K562 (cell line): ENCODE data around the gene KAT7. TPM values are rescaled to one million over a fixed set of nuclear protein-coding genes. Genes with fewer than 3 reads are reported as not detected.

Experiments used
- BACH1 ChIP-seq: fragments of 200-800 bp; sonication (Bioruptor generic); IDR thresholded peaks from 2 replicates; pipeline ENCODE4 v1.6.1; 2016; ENCODE audit warnings: missing genetic modification characterization, missing compliant biosample characterization
- CBFB ChIP-seq: sonication (generic); formaldehyde crosslinking; IDR thresholded peaks from 2 replicates; pipeline ENCODE4 v1.4.0; 2020; ENCODE audit warnings: mild to moderate bottlenecking, missing genetic modification reagents
- CCNT2 ChIP-seq: IDR thresholded peaks from 2 replicates; pipeline ENCODE4 v1.6.1; 2011; ENCODE audit warnings: borderline replicate concordance, low read depth, mild to moderate bottlenecking, moderate library complexity, mixed read lengths, low read length; ENCODE audit not compliant: insufficient read length; ENCODE audit errors: extremely low read depth
- EGR1 ChIP-seq: fragments of 450-650 bp; conservative IDR thresholded peaks from 2 replicates; pipeline ENCODE4 v1.6.1; 2017; ENCODE audit warnings: mild to moderate bottlenecking
- ELF2 ChIP-seq: fragments of 250-450 bp; sonication (Bioruptor Pico); IDR thresholded peaks from 2 replicates; pipeline ENCODE4 v1.5.0; 2021; ENCODE audit warnings: mild to moderate bottlenecking
- HOMEZ ChIP-seq: fragments of 250-450 bp; sonication (Bioruptor Pico); IDR thresholded peaks from 2 replicates; pipeline ENCODE4 v1.4.0; 2020; ENCODE audit warnings: mild to moderate bottlenecking, moderate library complexity
- MEIS2 ChIP-seq: fragments of 450-650 bp; IDR thresholded peaks from 2 replicates; pipeline ENCODE4 v1.6.1; 2014; ENCODE audit warnings: mild to moderate bottlenecking; ENCODE audit not compliant: partially characterized antibody
- NR0B1 ChIP-seq: fragments of 450-650 bp; IDR thresholded peaks from one replicate; pipeline ENCODE4 v1.6.1; 2018; ENCODE audit warnings: mild to moderate bottlenecking, moderate library complexity; ENCODE audit not compliant: partially characterized antibody
- PTRF ChIP-seq: fragments of 450-650 bp; IDR thresholded peaks from 2 replicates; pipeline ENCODE4 v1.6.1; 2016; ENCODE audit warnings: mild to moderate bottlenecking, missing genetic modification characterization, missing compliant biosample characterization
- SMARCE1 ChIP-seq: fragments of 450-650 bp; IDR thresholded peaks from 2 replicates; pipeline ENCODE4 v1.7.1; 2016; ENCODE audit warnings: mild to moderate bottlenecking
- TAF15 ChIP-seq: fragments of 200-400 bp; formaldehyde crosslinking; IDR thresholded peaks from 2 replicates; pipeline ENCODE4 v1.6.1; 2017; ENCODE audit warnings: mild to moderate bottlenecking, low read depth, low read length, moderate library complexity
- ZNF3 ChIP-seq: fragments of 250-450 bp; sonication (Bioruptor Pico); IDR thresholded peaks from 2 replicates; pipeline ENCODE4 v1.5.0; 2021; ENCODE audit warnings: mild to moderate bottlenecking, moderate library complexity
- ZNF318 ChIP-seq, 2 experiments: fragments of 450-650 bp; IDR thresholded peaks; 2 replicates each; pipeline ENCODE4 v1.6.1; 2016; ENCODE audit warnings: mild to moderate bottlenecking in 2 of 2, borderline replicate concordance in 1 of 2, low read depth in 1 of 2, moderate library complexity in 1 of 2
- ZNF395 ChIP-seq: fragments of 200-800 bp; sonication (Bioruptor generic); IDR thresholded peaks from 2 replicates; pipeline ENCODE4 v1.6.1; 2017; ENCODE audit warnings: missing genetic modification characterization, missing compliant biosample characterization
- polyA plus RNA-seq, 8 experiments: library from polyadenylated mRNA; depleted of rRNA in 4 of 8; stranded (reverse) in 5 of 8; unstranded in 3 of 8; fragments of >200 nt; fragmentation: Nextera tagmentation in 2 of 8; fragmentation: Illumina TruSeq in 1 of 8; extraction: Ambion mirVana in 2 of 8; extraction: Trizol in 1 of 8; gene quantifications; 2 replicates each; pipeline versions ENCODE4 v1.2.1 to v1.2.3, GENCODE V29; 2011 to 2014; ENCODE audit warnings: inconsistent platforms in 1 of 8, missing spikeins in 1 of 8
- total RNA-seq, 7 experiments: library from RNA; depleted of rRNA in 6 of 7; stranded (reverse); fragments of >200 nt in 6 of 7; fragmentation: Illumina TruSeq in 2 of 7; extraction: Trizol in 2 of 7; gene quantifications; 2 replicates each; pipeline versions ENCODE4 v1.2.1 to v1.2.3, GENCODE V29; 2011 to 2021; ENCODE audit warnings: low replicate concordance in 1 of 7

KAT7 gene
- total and polyA plus RNA-seq, 9 of the 15 experiments (the other 6 are each of a cell fraction or from before 2014, with no cell fraction given) = 10.8 to 57.3 (median 34.8) TPM

- no peak for TF ChIP-seq CBFB (CRISPR knock-in tag)
- no peak for TF ChIP-seq NR0B1
- TF ChIP-seq SMARCE1 = peak; percentile 70; the same call in 1 of the 2 replicates
- TF ChIP-seq BACH1 (tag) = peak; percentile 30; the same call in 1 of the 2 replicates
- no peak for TF ChIP-seq MEIS2
- TF ChIP-seq ZNF3 (CRISPR knock-in tag) = no peak
- TF ChIP-seq ZNF395 (CRISPR knock-in tag) = peak; percentile 60; the same call in 1 of the 2 replicates
- TF ChIP-seq HOMEZ (CRISPR knock-in tag) = no peak
- TF ChIP-seq ZNF318 (IDR thresholded peaks at IDR 0.05; ENCODE audit: borderline replicate concordance in 1 of 2, low read depth in 1 of 2) = 0 out of 4 replicates have a peak, but pooled peaks of 1 of the 2 experiments have one; percentile 36
- no peak for TF ChIP-seq TAF15
- TF ChIP-seq ELF2 = no peak
- TF ChIP-seq CCNT2 = peak; percentile 41
- TF ChIP-seq EGR1 = no peak
- TF ChIP-seq PTRF (tag) = no peak
These were observed 46.3 kb upstream of the KAT7 start (continued) for GRCh38 chr17:49742166-49742638.
